HEK293T (cell line): Measurements from ENCODE around the gene NINJ1.

Source experiments
- CTCF ChIA-PET: fragments of 350-600 bp; formaldehyde crosslinking; extraction: SDS; loops from one replicate; lab custom pipeline; 2021; ENCODE audit warnings: antibody characterized with exemption, inconsistent platforms; lab: Yijun Ruan, JAX
- POLR2A ChIA-PET: fragments of 350-600 bp; formaldehyde crosslinking; extraction: SDS; loops from one replicate; lab custom pipeline; 2020; ENCODE audit warnings: antibody characterized with exemption, inconsistent platforms; lab: Yijun Ruan, JAX
- DNase-seq: peaks from one replicate; pipeline ENCODE4 v3.0.0; 2012; ENCODE audit warnings: mixed read lengths; ENCODE audit errors: extremely low spot score
- ARNT ChIP-seq: fragments of 450-650 bp; IDR thresholded peaks from 2 replicates; pipeline ENCODE4 v1.6.1; 2017; ENCODE audit warnings: mild to moderate bottlenecking
- BHLHE40 ChIP-seq: fragments of 450-650 bp; IDR thresholded peaks from 2 replicates; pipeline ENCODE4 v1.6.1; 2016; ENCODE audit warnings: mild to moderate bottlenecking, moderate library complexity, borderline replicate concordance
- CTBP1 ChIP-seq: fragments of 450-650 bp; IDR thresholded peaks from 2 replicates; pipeline ENCODE4 v1.6.1; 2016; ENCODE audit warnings: borderline replicate concordance
- ELF4 ChIP-seq: fragments of 450-650 bp; IDR thresholded peaks from 2 replicates; pipeline ENCODE4 v1.6.1; 2017; ENCODE audit warnings: antibody characterized with exemption
- FOXA1 ChIP-seq: fragments of 450-650 bp; IDR thresholded peaks from 2 replicates; pipeline ENCODE4 v1.6.1; 2016; ENCODE audit warnings: mild to moderate bottlenecking
- FOXK2 ChIP-seq: fragments of 450-650 bp; IDR thresholded peaks from 2 replicates; pipeline ENCODE4 v1.6.1; 2016; ENCODE audit warnings: mild to moderate bottlenecking
- FOXM1 ChIP-seq: fragments of 450-650 bp; IDR thresholded peaks from 2 replicates; pipeline ENCODE4 v1.6.1; 2017; ENCODE audit warnings: mild to moderate bottlenecking, borderline replicate concordance
- HDGF ChIP-seq: fragments of 450-650 bp; IDR thresholded peaks from 2 replicates; pipeline ENCODE4 v1.6.1; 2017; ENCODE audit warnings: antibody characterized with exemption, borderline replicate concordance
- L3MBTL2 ChIP-seq: fragments of 450-650 bp; conservative IDR thresholded peaks from 2 replicates; pipeline ENCODE4 v1.6.1; 2016; ENCODE audit warnings: mild to moderate bottlenecking
- LEF1 ChIP-seq: fragments of 450-650 bp; IDR thresholded peaks from 2 replicates; pipeline ENCODE4 v1.6.1; 2017; ENCODE audit warnings: mild to moderate bottlenecking, borderline replicate concordance
- NFRKB ChIP-seq: fragments of 450-650 bp; IDR thresholded peaks from 2 replicates; pipeline ENCODE4 v1.6.1; 2016; ENCODE audit warnings: mild to moderate bottlenecking, moderate library complexity
- SP1 ChIP-seq: fragments of 450-650 bp; IDR thresholded peaks from 2 replicates; pipeline ENCODE4 v1.6.1; 2017
- SUZ12 ChIP-seq: fragments of 450-650 bp; IDR thresholded peaks from 2 replicates; pipeline ENCODE4 v1.6.1; 2016; ENCODE audit warnings: mild to moderate bottlenecking
- TARDBP ChIP-seq: fragments of 450-650 bp; IDR thresholded peaks from 2 replicates; pipeline ENCODE4 v1.6.1; 2016
- ZNF384 ChIP-seq: fragments of 450-650 bp; IDR thresholded peaks from 2 replicates; pipeline ENCODE4 v1.6.1; 2016
- TF ChIP-seq, protein P1 (sequence below): fragments of 450-650 bp; IDR thresholded peaks from 2 replicates; pipeline ENCODE4 v1.6.1; 2016

Gene NINJ1

GRCh38 chr9:93077811-93078210 is 56.2 kb downstream of the NINJ1 start:
- TF ChIP-seq FOXM1 (no peak), CTBP1 (no peak), FOXA1 (no peak), LEF1 (no peak), L3MBTL2 (no peak), ARNT (no peak), FOXK2 (no peak), SUZ12 (no peak), SP1 (no peak), ZNF384 (no peak), TARDBP (no peak)
- CTCF ChIA-PET: no interaction called here
- POLR2A ChIA-PET: no interaction called here
- DNase-seq: no peak

DNA sequence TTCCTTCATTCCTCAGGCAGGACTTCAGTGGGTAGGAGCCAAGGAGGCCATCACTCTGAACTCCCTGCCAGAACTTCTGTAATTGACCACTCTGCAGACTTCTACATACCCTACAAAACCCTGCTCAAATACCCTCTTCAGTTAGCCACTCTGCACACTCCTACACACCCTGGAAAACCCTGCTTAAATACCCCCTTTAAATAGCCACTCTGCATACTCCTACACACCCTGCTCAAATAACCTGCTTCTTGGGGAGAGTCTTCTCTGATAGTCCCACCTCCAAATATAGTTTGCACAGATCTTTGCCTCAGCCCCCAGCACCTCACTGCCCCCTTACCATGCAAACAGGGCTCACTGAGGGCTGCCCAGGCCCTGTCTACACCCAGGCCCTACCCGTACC is 56.7 kb downstream of the NINJ1 start:
- no peak for DNase-seq
- ChIA-PET CTCF (no interaction called here), POLR2A (no interaction called here)
- TF ChIP-seq L3MBTL2: no peak
- no peak for TF ChIP-seq TARDBP
- no peak for TF ChIP-seq ZNF384
- TF ChIP-seq FOXM1: no peak
- TF ChIP-seq HDGF: no peak

DNA sequence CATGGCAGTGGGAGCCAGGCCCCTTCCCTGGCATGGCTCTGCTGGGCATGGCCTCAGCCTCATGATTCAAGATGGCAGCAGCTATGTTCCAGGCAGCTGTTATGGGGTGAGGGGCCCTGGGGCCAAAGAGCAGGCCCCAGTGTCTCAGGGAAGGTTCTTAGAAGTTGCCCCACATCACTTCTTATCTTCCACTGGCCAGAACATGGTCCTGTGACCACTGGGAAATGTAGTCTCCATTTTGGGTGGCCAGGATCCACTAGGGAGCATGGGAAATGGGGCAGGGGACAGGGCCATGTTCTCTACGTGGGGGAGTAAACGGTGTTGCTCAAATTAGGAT is 57.3 kb downstream of the NINJ1 start:
- no peak for DNase-seq
- TF ChIP-seq FOXM1: no peak
- no peak for TF ChIP-seq FOXK2
- TF ChIP-seq FOXA1: no peak
- TF ChIP-seq ZNF384: no peak
- no peak for TF ChIP-seq BHLHE40
- TF ChIP-seq ARNT: no peak
- TF ChIP-seq NFRKB: no peak
- TF ChIP-seq SP1: no peak
- TF ChIP-seq HDGF: no peak
- ChIA-PET POLR2A (no interaction called here), CTCF (no interaction called here)

- ChIA-PET POLR2A (no interaction called here), CTCF (no interaction called here)
- TF ChIP-seq, protein P1, sequence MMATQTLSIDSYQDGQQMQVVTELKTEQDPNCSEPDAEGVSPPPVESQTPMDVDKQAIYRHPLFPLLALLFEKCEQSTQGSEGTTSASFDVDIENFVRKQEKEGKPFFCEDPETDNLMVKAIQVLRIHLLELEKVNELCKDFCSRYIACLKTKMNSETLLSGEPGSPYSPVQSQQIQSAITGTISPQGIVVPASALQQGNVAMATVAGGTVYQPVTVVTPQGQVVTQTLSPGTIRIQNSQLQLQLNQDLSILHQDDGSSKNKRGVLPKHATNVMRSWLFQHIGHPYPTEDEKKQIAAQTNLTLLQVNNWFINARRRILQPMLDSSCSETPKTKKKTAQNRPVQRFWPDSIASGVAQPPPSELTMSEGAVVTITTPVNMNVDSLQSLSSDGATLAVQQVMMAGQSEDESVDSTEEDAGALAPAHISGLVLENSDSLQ: no peak
- TF ChIP-seq NFRKB: no peak
- DNase-seq: no peak
Observed at GRCh38 chr9:93076101-93076791, 57.8 kb downstream of the NINJ1 start.

DNA sequence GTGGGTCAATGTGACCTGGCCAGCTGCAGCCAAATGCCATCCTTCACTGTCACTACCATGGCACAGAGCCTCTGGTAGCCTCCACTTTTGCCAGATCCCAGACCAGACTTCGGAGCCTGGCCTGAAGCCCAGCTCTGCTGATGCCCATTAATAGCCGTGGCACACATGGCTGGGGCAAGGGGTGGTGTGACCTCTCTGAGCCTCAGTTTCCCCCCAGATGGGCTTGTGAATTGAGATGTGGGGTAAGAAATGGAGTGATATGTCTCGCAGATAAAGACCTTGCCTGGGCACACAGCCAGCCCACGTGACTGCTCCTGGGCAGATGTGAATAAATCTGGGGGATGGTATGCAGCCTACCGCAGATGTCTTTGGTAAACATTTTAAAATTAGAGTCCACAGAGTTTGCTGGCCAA is 61.7 kb downstream of the NINJ1 start:
- DNase-seq: no peak
- POLR2A ChIA-PET: no interaction called here
- TF ChIP-seq ZNF384 (no peak), TARDBP (no peak), SUZ12 (no peak), L3MBTL2 (no peak), ELF4 (no peak), ARNT (no peak), NFRKB (no peak), CTBP1 (no peak), FOXK2 (no peak), SP1 (no peak), FOXM1 (no peak), HDGF (no peak), BHLHE40 (no peak), LEF1 (no peak), FOXA1 (no peak)
- TF ChIP-seq, protein P1: no peak
- CTCF ChIA-PET: no interaction called here
